GF-D8 (cell line): ENCODE results near the gene SLC45A2.
"Not testable (repeated sequence)": the region's sequence is repeated elsewhere in the genome, so short reads cannot be mapped to it uniquely, and the experiment has no call there.

ENCODE experiments used
- DNase-seq: peaks from one replicate; lab custom pipeline; 2025; lab: John Stamatoyannopoulos, UW

SLC45A2 gene

GRCh38 chr5:33966805-33967204, 17.7 kb downstream of the SLC45A2 start:
- no peak for DNase-seq

GRCh38 chr5:33964132-33964700, 20.3 kb downstream of the SLC45A2 start:
- DNase-seq: no peak

- no peak for DNase-seq
Observed at GRCh38 chr5:33958176-33958575, 26.3 kb downstream of the SLC45A2 start.

- DNase-seq: no peak
Observed at GRCh38 chr5:33957577-33958150, 26.8 kb downstream of the SLC45A2 start.

- not testable (repeated sequence) for DNase-seq
Observed at GRCh38 chr5:33952175-33952574, 32.3 kb downstream of the SLC45A2 start.

GRCh38 chr5:33944543-33945132, 39.9 kb downstream of the SLC45A2 start:
- DNase-seq: no peak

- DNase-seq: no peak
Observed at GRCh38 chr5:33941090-33941489, 43.4 kb downstream of the SLC45A2 start.

- DNase-seq: no peak
Observed at GRCh38 chr5:33939556-33940262, 44.8 kb downstream of the SLC45A2 start.

- DNase-seq: no peak
Observed at GRCh38 chr5:33938881-33939280, 45.6 kb downstream of the SLC45A2 start.

- DNase-seq: no peak
Observed at GRCh38 chr5:33938507-33938796, 46.0 kb downstream of the SLC45A2 start.

GRCh38 chr5:33937707-33938506, 46.6 kb downstream of the SLC45A2 start:
- no peak for DNase-seq

- no peak for DNase-seq
Observed at GRCh38 chr5:33937017-33937706, 47.3 kb downstream of the SLC45A2 start.

GRCh38 chr5:33936381-33937016, 48.0 kb downstream of the SLC45A2 start, which contains the start of gene RXFP3:
Gene RXFP3, plus strand, starts transcription at chr5:33936386. Its CDS starts 355 bp downstream, at chr5:33936741.
- DNase-seq: no peak

GRCh38 chr5:33936004-33936380, 48.5 kb downstream of the SLC45A2 start:
- no peak for DNase-seq

- no peak for DNase-seq
Observed at GRCh38 chr5:33934176-33934575, 50.3 kb downstream of the SLC45A2 start.

- DNase-seq: no peak
Observed at GRCh38 chr5:33933723-33934169, 50.7 kb downstream of the SLC45A2 start.

GRCh38 chr5:33931136-33931535, 53.4 kb downstream of the SLC45A2 start:
- no peak for DNase-seq

GRCh38 chr5:33929925-33930690, 54.4 kb downstream of the SLC45A2 start:
- no peak for DNase-seq

GRCh38 chr5:33928283-33928682, 56.2 kb downstream of the SLC45A2 start:
- no peak for DNase-seq

GRCh38 chr5:33927685-33928084, 56.8 kb downstream of the SLC45A2 start:
- DNase-seq: no peak

GRCh38 chr5:33925278-33925677, 59.2 kb downstream of the SLC45A2 start:
- no peak for DNase-seq
